ENCODE measurements around the gene CLSTN2. TPM values are rescaled to one million over a fixed set of nuclear protein-coding genes. Genes with fewer than 3 reads are reported as not detected.

Gene CLSTN2
- total and polyA plus RNA-seq, 2 of the 4 experiments (the other 2 are of a cell fraction) = under 0.01 to 0.07 TPM

DNA sequence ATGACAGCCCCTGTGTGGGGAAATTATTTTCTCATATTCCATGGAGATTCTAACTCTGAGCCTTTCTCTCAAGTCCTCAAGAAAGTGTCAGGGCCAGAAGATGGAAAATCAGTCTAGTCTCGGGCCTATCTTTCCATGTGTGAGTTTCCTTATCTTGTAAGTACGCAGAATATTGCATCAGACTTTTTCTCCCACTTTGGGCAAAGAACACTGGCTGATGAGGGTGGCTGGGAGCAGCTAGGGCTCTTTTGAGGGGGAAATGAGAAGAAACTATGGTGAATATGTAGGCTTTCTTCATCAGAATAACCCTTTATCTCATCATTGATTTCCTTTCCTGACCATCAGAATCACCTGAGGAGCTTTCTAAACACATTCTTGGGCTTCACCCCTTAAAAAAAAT is 264.0 kb downstream of the CLSTN2 start:
- no peak overlapping the region for H4K91ac ChIP-seq (ENCODE audit: insufficient read depth, low read depth, low read length)
- ATAC-seq (ENCODE audit: low read depth) (no peak), DNase-seq (no peak)
- H3K9me3 ChIP-seq (ENCODE audit: control insufficient read depth, insufficient read depth, low read length) = peaks cover 2% of the 10 kb centered on the region; the same call in 1 of the 2 replicates
- no peak overlapping the region for H3K4me3 ChIP-seq (ENCODE audit: insufficient read depth, low read depth, low read length)
- TF ChIP-seq CEBPB (IDR thresholded peaks at IDR 0.05; ENCODE audit: low read depth, low read length) (no peak), NFE2L2 (IDR thresholded peaks at IDR 0.05; ENCODE audit: low read depth, low read length) (no peak), MAZ (IDR thresholded peaks at IDR 0.05; ENCODE audit: borderline replicate concordance, low read depth, low read length) (no peak), BHLHE40 (IDR thresholded peaks at IDR 0.05; ENCODE audit: low read depth, low read length) (no peak), CHD1 (IDR thresholded peaks at IDR 0.05; ENCODE audit: low read depth, low read length) (no peak), SMC3 (IDR thresholded peaks at IDR 0.05; ENCODE audit: low read depth, low read length) (no peak), RFX5 (IDR thresholded peaks at IDR 0.05; ENCODE audit: low read depth, low read length) (no peak), RCOR1 (IDR thresholded peaks at IDR 0.05; ENCODE audit: insufficient replicate concordance, low read length) (no peak), POLR2A (IDR thresholded peaks at IDR 0.05; ENCODE audit: low read depth, low read length) (no peak), RAD21 (IDR thresholded peaks at IDR 0.05; ENCODE audit: low read length) (no peak), MAFK (IDR thresholded peaks at IDR 0.05; ENCODE audit: low read depth, low read length) (no peak), MXI1 (IDR thresholded peaks at IDR 0.05; ENCODE audit: borderline replicate concordance, low read depth, low read length) (no peak), FOS (IDR thresholded peaks at IDR 0.05; ENCODE audit: low read depth, low read length) (no peak)
- TF ChIP-seq, protein P1, sequence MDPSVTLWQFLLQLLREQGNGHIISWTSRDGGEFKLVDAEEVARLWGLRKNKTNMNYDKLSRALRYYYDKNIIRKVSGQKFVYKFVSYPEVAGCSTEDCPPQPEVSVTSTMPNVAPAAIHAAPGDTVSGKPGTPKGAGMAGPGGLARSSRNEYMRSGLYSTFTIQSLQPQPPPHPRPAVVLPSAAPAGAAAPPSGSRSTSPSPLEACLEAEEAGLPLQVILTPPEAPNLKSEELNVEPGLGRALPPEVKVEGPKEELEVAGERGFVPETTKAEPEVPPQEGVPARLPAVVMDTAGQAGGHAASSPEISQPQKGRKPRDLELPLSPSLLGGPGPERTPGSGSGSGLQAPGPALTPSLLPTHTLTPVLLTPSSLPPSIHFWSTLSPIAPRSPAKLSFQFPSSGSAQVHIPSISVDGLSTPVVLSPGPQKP (IDR thresholded peaks at IDR 0.05; ENCODE audit: borderline replicate concordance, low read depth, low read length) = no peak
- TF ChIP-seq, protein P2, sequence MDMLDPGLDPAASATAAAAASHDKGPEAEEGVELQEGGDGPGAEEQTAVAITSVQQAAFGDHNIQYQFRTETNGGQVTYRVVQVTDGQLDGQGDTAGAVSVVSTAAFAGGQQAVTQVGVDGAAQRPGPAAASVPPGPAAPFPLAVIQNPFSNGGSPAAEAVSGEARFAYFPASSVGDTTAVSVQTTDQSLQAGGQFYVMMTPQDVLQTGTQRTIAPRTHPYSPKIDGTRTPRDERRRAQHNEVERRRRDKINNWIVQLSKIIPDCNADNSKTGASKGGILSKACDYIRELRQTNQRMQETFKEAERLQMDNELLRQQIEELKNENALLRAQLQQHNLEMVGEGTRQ (IDR thresholded peaks at IDR 0.05; ENCODE audit: low read depth, low read length) = no peak
- TF ChIP-seq, protein P3, sequence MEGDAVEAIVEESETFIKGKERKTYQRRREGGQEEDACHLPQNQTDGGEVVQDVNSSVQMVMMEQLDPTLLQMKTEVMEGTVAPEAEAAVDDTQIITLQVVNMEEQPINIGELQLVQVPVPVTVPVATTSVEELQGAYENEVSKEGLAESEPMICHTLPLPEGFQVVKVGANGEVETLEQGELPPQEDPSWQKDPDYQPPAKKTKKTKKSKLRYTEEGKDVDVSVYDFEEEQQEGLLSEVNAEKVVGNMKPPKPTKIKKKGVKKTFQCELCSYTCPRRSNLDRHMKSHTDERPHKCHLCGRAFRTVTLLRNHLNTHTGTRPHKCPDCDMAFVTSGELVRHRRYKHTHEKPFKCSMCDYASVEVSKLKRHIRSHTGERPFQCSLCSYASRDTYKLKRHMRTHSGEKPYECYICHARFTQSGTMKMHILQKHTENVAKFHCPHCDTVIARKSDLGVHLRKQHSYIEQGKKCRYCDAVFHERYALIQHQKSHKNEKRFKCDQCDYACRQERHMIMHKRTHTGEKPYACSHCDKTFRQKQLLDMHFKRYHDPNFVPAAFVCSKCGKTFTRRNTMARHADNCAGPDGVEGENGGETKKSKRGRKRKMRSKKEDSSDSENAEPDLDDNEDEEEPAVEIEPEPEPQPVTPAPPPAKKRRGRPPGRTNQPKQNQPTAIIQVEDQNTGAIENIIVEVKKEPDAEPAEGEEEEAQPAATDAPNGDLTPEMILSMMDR (conservative IDR thresholded peaks at IDR 0.05; ENCODE audit: low read depth, low read length) = no peak
- H2BK15ac ChIP-seq (ENCODE audit: low read depth, low read length) = no peak overlapping the region
- no peak overlapping the region for H3K14ac ChIP-seq (replicated peaks; ENCODE audit: low read depth, low read length)
- no peak overlapping the region for H2AK9ac ChIP-seq (replicated peaks; ENCODE audit: low read depth, low read length, poor library complexity)
- H3K56ac ChIP-seq (ENCODE audit: extremely low read depth, insufficient read depth, low read length) = no peak overlapping the region
- in situ Hi-C loops (cut with MboI; ENCODE audit: low sequenced_read_pairs) = no loop called here
- ChIA-PET POLR2A (ENCODE audit: unreplicated experiment) (no interaction called here), CTCF (no interaction called here)
- no peak overlapping the region for H3K23ac ChIP-seq (ENCODE audit: low read depth, low read length)
- H2BK120ac ChIP-seq (ENCODE audit: low read depth, low read length) = no peak overlapping the region
- H2AK5ac ChIP-seq (ENCODE audit: low read depth, low read length) = no peak overlapping the region
- no peak overlapping the region for H3K18ac ChIP-seq (ENCODE audit: low read depth, low read length)
- BruUV-seq (replicated peaks) = no TSS peak
- no peak overlapping the region for H3K9ac ChIP-seq (ENCODE audit: low read depth, low read length)
- H2AFZ ChIP-seq (replicated peaks; ENCODE audit: low read length, poor library complexity) = no peak overlapping the region
- no peak overlapping the region for H2BK20ac ChIP-seq (ENCODE audit: low read depth, low read length)
- no peaks in the 10 kb centered on the region for H3K27me3 ChIP-seq (ENCODE audit: control insufficient read depth, insufficient read depth, low read length)
- no peak overlapping the region for H4K5ac ChIP-seq (ENCODE audit: low read depth, low read length)
- no peak overlapping the region for H3K27ac ChIP-seq (ENCODE audit: insufficient read depth, low read length)
- no peaks in the 10 kb centered on the region for H3K36me3 ChIP-seq (ENCODE audit: control insufficient read depth, insufficient read depth, low read length)
- no peak overlapping the region for H4K8ac ChIP-seq (ENCODE audit: low read depth in 2 of 2, low read length in 2 of 2)
- H3K79me1 ChIP-seq (ENCODE audit: low read depth in 1 of 2, low read length in 2 of 2) = no peaks in the 10 kb centered on the region
- intact Hi-C loops (cut with micrococcal nuclease) = no loop called here
- H3K9me1 ChIP-seq (ENCODE audit: insufficient read depth, low read length) = no peaks in the 10 kb centered on the region
- no peaks in the 10 kb centered on the region for H4K20me1 ChIP-seq (ENCODE audit: insufficient read depth, low read length)
- no peak overlapping the region for H3K4me2 ChIP-seq (ENCODE audit: low read depth, low read length)
- dilution Hi-C loops (cut with HindIII; ENCODE audit: low sequenced_read_pairs, unreplicated experiment) = no loop called here
- no peak overlapping the region for H2BK5ac ChIP-seq (ENCODE audit: low read depth, low read length, poor library complexity, severe bottlenecking)
- H3K4ac ChIP-seq (ENCODE audit: low read depth, low read length) = no peak overlapping the region
- no peaks in the 10 kb centered on the region for H3K4me1 ChIP-seq (ENCODE audit: control insufficient read depth, insufficient read depth, low read length)
- no CpG with 5 or more reads among the region's 2 CpGs for WGBS, 2 experiments (ENCODE audit: extremely low coverage in 2 of 2, insufficient read length in 1 of 2)

Measured in IMR-90 (cell line).